ENCODE measurements around the gene CADM2. TPM values are rescaled to one million over a fixed set of nuclear protein-coding genes. Genes with fewer than 3 reads are reported as not detected.

The CADM2 gene
- total and polyA plus RNA-seq, 2 experiments from 2014 or later: 13.3 to 47.5 TPM

GRCh38 chr3:85142626-85143025, 183.8 kb downstream of the CADM2 start:
- no peaks in the 10 kb centered on the region for H3K4me1 ChIP-seq (ENCODE audit: insufficient read depth)
- TF ChIP-seq ZNF331 (CRISPR knock-in tag; IDR thresholded peaks at IDR 0.05; ENCODE audit: low read depth): no peak
- no peak for TF ChIP-seq ZNF114 (CRISPR knock-in tag; IDR thresholded peaks at IDR 0.05)
- TF ChIP-seq CTCF (conservative IDR thresholded peaks at IDR 0.05; ENCODE audit: low read depth in 2 of 2): no peak
- TF ChIP-seq REST (IDR thresholded peaks at IDR 0.05; ENCODE audit: unreplicated experiment): no peak
- no peak for TF ChIP-seq EZH2phosphoT487 (IDR thresholded peaks at IDR 0.05; ENCODE audit: unreplicated experiment)

GRCh38 chr3:85148036-85148435, 189.2 kb downstream of the CADM2 start:
- H3K27me3 ChIP-seq (ENCODE audit: insufficient read depth): no peaks in the 10 kb centered on the region
- ATAC-seq (no peak), DNase-seq (ENCODE audit: low spot score) (no peak)
- peaks cover 19% of the 10 kb centered on the region; the same call in 2 of the 3 replicates for H3K36me3 Mint-ChIP-seq (ENCODE audit: low read depth)
- H3K4me3 ChIP-seq: no peak overlapping the region
- H3F3A ChIP-seq (replicated peaks; ENCODE audit: low read depth): no peaks in the 10 kb centered on the region
- no peak overlapping the region for H3K4me3 Mint-ChIP-seq
- H3K9me2 ChIP-seq (ENCODE audit: insufficient read depth): no peaks in the 10 kb centered on the region
- H4K20me1 ChIP-seq (replicated peaks; ENCODE audit: insufficient read depth): no peaks in the 10 kb centered on the region
- no peaks in the 10 kb centered on the region for H3K4me1 Mint-ChIP-seq
- no peaks in the 10 kb centered on the region for H3K4me1 ChIP-seq (ENCODE audit: insufficient read depth)
- no peak overlapping the region for H3K27ac ChIP-seq (ENCODE audit: low read depth)
- H3K36me3 ChIP-seq (ENCODE audit: insufficient read depth): no peaks in the 10 kb centered on the region; the same call in 1 of the 2 replicates
- peaks cover 2% of the 10 kb centered on the region for H3K27me3 Mint-ChIP-seq (ENCODE audit: insufficient read depth, low read depth, poor library complexity)
- H3K79me2 ChIP-seq (replicated peaks; ENCODE audit: insufficient read depth): no peaks in the 10 kb centered on the region
- peaks cover 23% of the 10 kb centered on the region for H3K9me3 Mint-ChIP-seq
- H2AFZ ChIP-seq: no peak overlapping the region
- no peak overlapping the region for H3K27ac Mint-ChIP-seq
- H3K4me2 ChIP-seq: no peak overlapping the region
- TF ChIP-seq CREB1 (CRISPR knock-in tag; IDR thresholded peaks at IDR 0.05; ENCODE audit: low read depth) (no peak), ZNF114 (CRISPR knock-in tag; IDR thresholded peaks at IDR 0.05) (no peak), NANOG (IDR thresholded peaks at IDR 0.05; ENCODE audit: borderline replicate concordance) (no peak), JUNB (IDR thresholded peaks at IDR 0.05; ENCODE audit: unreplicated experiment) (no peak), ZNF462 (CRISPR knock-in tag; IDR thresholded peaks at IDR 0.05) (no peak), ZNF331 (CRISPR knock-in tag; IDR thresholded peaks at IDR 0.05; ENCODE audit: low read depth) (no peak), EZH2 (IDR thresholded peaks at IDR 0.05; ENCODE audit: low read depth, unreplicated experiment) (no peak)

More at GRCh38 chr3:85142626-85143025, 183.8 kb downstream of the CADM2 start:
- no peak overlapping the region for H3K27ac Mint-ChIP-seq
- Histone ChIP-seq H4K20me1 (replicated peaks; ENCODE audit: insufficient read depth) (no peaks in the 10 kb centered on the region), H3K27ac (ENCODE audit: low read depth) (no peak overlapping the region), H2AFZ (no peak overlapping the region), H3K4me3 (no peak overlapping the region), H3F3A (replicated peaks; ENCODE audit: low read depth) (no peaks in the 10 kb centered on the region), H3K36me3 (ENCODE audit: insufficient read depth) (no peaks in the 10 kb centered on the region), H3K79me2 (replicated peaks; ENCODE audit: insufficient read depth) (no peaks in the 10 kb centered on the region), H3K4me2 (no peak overlapping the region), H3K9me2 (ENCODE audit: insufficient read depth) (no peaks in the 10 kb centered on the region), H3K27me3 (ENCODE audit: insufficient read depth) (no peaks in the 10 kb centered on the region)
- no peak overlapping the region for H3K4me3 Mint-ChIP-seq
- no peaks in the 10 kb centered on the region; the same call in 2 of the 3 replicates for H3K36me3 Mint-ChIP-seq (ENCODE audit: low read depth)
- H3K27me3 Mint-ChIP-seq (ENCODE audit: insufficient read depth, low read depth, poor library complexity): peaks cover 2% of the 10 kb centered on the region
- peaks cover 3% of the 10 kb centered on the region; the same call in 1 of the 3 replicates for H3K9me3 Mint-ChIP-seq
- ATAC-seq (no peak), DNase-seq (ENCODE audit: low spot score) (no peak)
- H3K4me1 Mint-ChIP-seq: no peaks in the 10 kb centered on the region
